ENCODE data around the gene MTRR.

- TF ChIP-seq POLR2A (IDR thresholded peaks at IDR 0.05) (no peak), CTCF (IDR thresholded peaks at IDR 0.05 in 8 of 11, conservative IDR thresholded peaks at IDR 0.05 in 3 of 11) (no peak)
These were observed 16.4 kb upstream of the MTRR start for GRCh38 chr5:7852542-7852941.

All from spleen (tissue), 7 donors.